GM23248 (cell line): ENCODE data around the gene CADPS. TPM values are rescaled to one million over a fixed set of nuclear protein-coding genes. Genes with fewer than 3 reads are reported as not detected.

Experiments used
- DNase-seq: peaks from one replicate; pipeline ENCODE4 v3.0.0-alpha.2; 2015
- H2AFZ ChIP-seq: fragments of 200-600 bp; sonication (generic); 2 replicates; pipeline ENCODE4 v1.6.1; 2016; ENCODE audit warnings: antibody characterized with exemption
- H3F3A ChIP-seq: fragments of 200-600 bp; sonication (generic); 2 replicates; pipeline ENCODE4 v1.6.1; 2016; ENCODE audit warnings: mild to moderate bottlenecking, antibody characterized with exemption, mixed run types; ENCODE audit not compliant: insufficient read depth
- H3K27ac ChIP-seq: fragments of 200-600 bp; sonication (generic); 2 replicates; pipeline ENCODE4 v1.5.1; 2016; ENCODE audit warnings: mild to moderate bottlenecking
- H3K27me3 ChIP-seq: fragments of 200-600 bp; sonication (generic); replicated peaks from 2 replicates; pipeline ENCODE4 v1.6.1; 2016; ENCODE audit warnings: mild to moderate bottlenecking; ENCODE audit not compliant: insufficient read depth
- H3K36me3 ChIP-seq: fragments of 200-600 bp; sonication (generic); 2 replicates; pipeline ENCODE4 v1.6.1; 2016; ENCODE audit warnings: low read depth, mild to moderate bottlenecking
- H3K4me1 ChIP-seq: fragments of 200-600 bp; sonication (generic); 2 replicates; pipeline ENCODE4 v1.6.1; 2016; ENCODE audit warnings: mild to moderate bottlenecking; ENCODE audit not compliant: insufficient read depth
- H3K4me2 ChIP-seq: fragments of 200-600 bp; sonication (generic); one replicate; pipeline ENCODE4 v1.6.1; 2016; ENCODE audit warnings: mild to moderate bottlenecking; ENCODE audit not compliant: unreplicated experiment
- H3K4me3 ChIP-seq: fragments of 200-600 bp; sonication (generic); 2 replicates; pipeline ENCODE4 v1.5.1; 2016; ENCODE audit warnings: mild to moderate bottlenecking
- H3K79me2 ChIP-seq: fragments of 200-600 bp; sonication (generic); 2 replicates; pipeline ENCODE4 v1.6.1; 2016; ENCODE audit warnings: mild to moderate bottlenecking; ENCODE audit not compliant: insufficient read depth
- H3K9ac ChIP-seq: fragments of 200-600 bp; sonication (generic); 2 replicates; pipeline ENCODE4 v1.6.1; 2016; ENCODE audit warnings: mild to moderate bottlenecking
- H3K9me2 ChIP-seq: fragments of 200-600 bp; sonication (generic); 2 replicates; pipeline ENCODE4 v1.6.1; 2016; ENCODE audit warnings: mixed run types, mild to moderate bottlenecking, moderate library complexity; ENCODE audit not compliant: insufficient read depth
- H3K9me3 ChIP-seq: fragments of 200-600 bp; sonication (generic); one replicate; pipeline ENCODE4 v1.6.1; 2017; ENCODE audit warnings: low read depth
- H4K20me1 ChIP-seq: fragments of 200-600 bp; sonication (generic); 2 replicates; pipeline ENCODE4 v1.6.0; 2016; ENCODE audit not compliant: insufficient read depth
- EZH2 ChIP-seq: fragments of 200-600 bp; sonication (generic); IDR thresholded peaks from 2 replicates; pipeline ENCODE4 v1.6.1; 2018; ENCODE audit warnings: antibody characterized with exemption, mild to moderate bottlenecking; ENCODE audit not compliant: insufficient read depth, poor library complexity, severe bottlenecking
- EZH2phosphoT487 ChIP-seq: fragments of 200-600 bp; sonication (generic); IDR thresholded peaks from 2 replicates; pipeline ENCODE4 v1.6.1; 2018; ENCODE audit warnings: antibody characterized with exemption, moderate library complexity, mild to moderate bottlenecking, low read depth; ENCODE audit not compliant: insufficient read depth
- WGBS, 2 experiments: methylation state at CpG; one replicate each; pipeline ENCODE4 v1.1.6; 2015 to 2017; ENCODE audit warnings: low lambda C conversion rate in 2 of 2, low coverage in 1 of 2; ENCODE audit errors: missing lambda C conversion rate in 2 of 2; 5-methylcytosine and 5-hydroxymethylcytosine counted together
- in situ Hi-C: fragments of 300-500 bp; cut with MboI; formaldehyde crosslinking; loops from 2 replicates; pipeline ENCODE4 v1.15.0; 2020
- polyA plus RNA-seq: library from polyadenylated mRNA; unstranded; fragments of >200 nt; fragmentation: Nextera tagmentation; extraction: Ambion mirVana; gene quantifications from 2 replicates; pipeline ENCODE4 v1.2.1, GENCODE V29; 2016
- small RNA-seq: library from RNA; depleted of rRNA; stranded (forward); fragments of <200 nt; gene quantifications from one replicate; pipeline ENCODE3, GENCODE V24; 2014; ENCODE audit warnings: low read depth, low replicate concordance
- total RNA-seq: library from RNA; depleted of rRNA; stranded (reverse); fragments of >200 nt; shearing (Covaris generic); gene quantifications from 2 replicates; pipeline ENCODE4 v1.2.3, GENCODE V29; 2014

Gene CADPS
- total and polyA plus RNA-seq, 2 experiments from 2014 or later = 3.0 to 4.1 TPM

DNA sequence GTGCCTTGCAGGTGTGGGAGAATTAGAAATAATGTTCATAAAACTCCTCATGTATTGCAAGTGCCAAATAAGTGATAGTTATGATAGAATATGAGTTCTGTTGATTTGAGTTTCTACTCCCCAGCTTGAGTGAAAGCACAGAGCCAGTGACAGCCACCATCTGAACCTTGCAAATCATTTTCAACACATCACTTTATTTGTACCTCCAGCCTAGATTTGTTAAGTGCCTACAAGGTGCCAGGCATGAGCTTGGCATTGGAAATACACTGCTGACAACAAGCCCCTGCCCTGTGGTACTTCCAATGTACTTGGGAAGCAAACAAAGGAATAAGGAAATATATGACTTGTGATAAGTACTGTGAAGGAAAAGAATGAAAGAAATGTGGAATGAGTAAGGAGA is 518.9 kb downstream of the CADPS start:
- no peaks in the 10 kb centered on the region for H4K20me1 ChIP-seq
- H3K27ac ChIP-seq = no peak overlapping the region
- H3K4me3 ChIP-seq = no peak overlapping the region
- no peaks in the 10 kb centered on the region for H3F3A ChIP-seq
- no peak overlapping the region for H2AFZ ChIP-seq
- no peak overlapping the region for H3K4me2 ChIP-seq
- TF ChIP-seq EZH2 = no peak
- TF ChIP-seq EZH2phosphoT487 = no peak
- H3K9me3 ChIP-seq = no peaks in the 10 kb centered on the region
- no peak for DNase-seq
- no peaks in the 10 kb centered on the region for H3K4me1 ChIP-seq
- H3K9ac ChIP-seq = no peak overlapping the region
- peaks cover 2% of the 10 kb centered on the region; the same call in 1 of the 2 replicates for H3K9me2 ChIP-seq
- no peaks in the 10 kb centered on the region for H3K79me2 ChIP-seq
- H3K27me3 ChIP-seq = peaks cover 10% of the 10 kb centered on the region
- in situ Hi-C loops = no loop called here
- no peaks in the 10 kb centered on the region for H3K36me3 ChIP-seq

GRCh38 chr3:62355703-62356102 is 519.5 kb downstream of the CADPS start:
- Histone ChIP-seq H3K36me3 (no peaks in the 10 kb centered on the region), H3K9ac (no peak overlapping the region), H3K27me3 (peaks cover 10% of the 10 kb centered on the region), H3K79me2 (no peaks in the 10 kb centered on the region), H3K4me3 (no peak overlapping the region), H3K9me3 (no peaks in the 10 kb centered on the region), H3F3A (no peaks in the 10 kb centered on the region), H4K20me1 (no peaks in the 10 kb centered on the region), H2AFZ (no peak overlapping the region), H3K4me1 (no peaks in the 10 kb centered on the region), H3K9me2 (peaks cover 2% of the 10 kb centered on the region; the same call in 1 of the 2 replicates), H3K27ac (no peak overlapping the region), H3K4me2 (no peak overlapping the region)
- TF ChIP-seq EZH2 = no peak
- TF ChIP-seq EZH2phosphoT487 = no peak
- 38 to 46% methylated on average over 3 of the region's 3 CpGs for WGBS, 2 experiments
- in situ Hi-C loops = no loop called here
- no peak for DNase-seq

Small RNAs within 50 kb of the gene (small RNA-seq; reads per million reads assigned to genes)
- not detected for gene RN7SL863P
- gene RNU6-139P = not detected
